BE2C (cell line): ENCODE measurements around the gene KLF11.
A peak's percentile ranks its signal among the peaks of the same experiment; 100 is the strongest.

Experiments
- DNase-seq: peaks from one replicate; pipeline ENCODE4 v3.0.0-alpha.2; 2020
- H3K27me3 ChIP-seq: fragments of 250-450 bp; sonication (Bioruptor Pico); 2 replicates; pipeline ENCODE4 v1.5.1; 2020; ENCODE audit warnings: mild to moderate bottlenecking
- H3K36me3 ChIP-seq: fragments of 250-450 bp; sonication (Bioruptor Pico); 2 replicates; pipeline ENCODE4 v1.5.1; 2020; ENCODE audit warnings: mild to moderate bottlenecking
- H3K4me1 ChIP-seq: fragments of 250-450 bp; sonication (Bioruptor Pico); 2 replicates; pipeline ENCODE4 v1.5.1; 2020
- H3K4me3 ChIP-seq: 2 replicates; pipeline ENCODE4 v1.5.1; 2011; ENCODE audit warnings: low read depth, low read length
- H3K9me3 ChIP-seq: fragments of 250-450 bp; sonication (Bioruptor Pico); 2 replicates; pipeline ENCODE4 v1.5.1; 2020
- CTCF ChIP-seq: IDR thresholded peaks from 2 replicates; pipeline ENCODE4 v1.5.1; 2012; ENCODE audit warnings: mild to moderate bottlenecking, low read depth, low read length

Gene KLF11

GRCh38 chr2:10039658-10040410 is 3.5 kb upstream of the KLF11 start:
- Histone ChIP-seq H3K36me3 (no peaks in the 10 kb centered on the region), H3K4me1 (no peaks in the 10 kb centered on the region), H3K27me3 (no peaks in the 10 kb centered on the region), H3K9me3 (no peaks in the 10 kb centered on the region), H3K4me3 (0 out of 2 replicates have a peak overlapping the region, but pooled peaks have one; percentile 8)
- peak; percentile 68 for DNase-seq
- TF ChIP-seq CTCF, result peak; percentile 9; the same call in 1 of the 2 replicates

- TF ChIP-seq CTCF, result no peak
Measured at GRCh38 chr2:10041711-10042110, 1.6 kb upstream of the KLF11 start.

DNA sequence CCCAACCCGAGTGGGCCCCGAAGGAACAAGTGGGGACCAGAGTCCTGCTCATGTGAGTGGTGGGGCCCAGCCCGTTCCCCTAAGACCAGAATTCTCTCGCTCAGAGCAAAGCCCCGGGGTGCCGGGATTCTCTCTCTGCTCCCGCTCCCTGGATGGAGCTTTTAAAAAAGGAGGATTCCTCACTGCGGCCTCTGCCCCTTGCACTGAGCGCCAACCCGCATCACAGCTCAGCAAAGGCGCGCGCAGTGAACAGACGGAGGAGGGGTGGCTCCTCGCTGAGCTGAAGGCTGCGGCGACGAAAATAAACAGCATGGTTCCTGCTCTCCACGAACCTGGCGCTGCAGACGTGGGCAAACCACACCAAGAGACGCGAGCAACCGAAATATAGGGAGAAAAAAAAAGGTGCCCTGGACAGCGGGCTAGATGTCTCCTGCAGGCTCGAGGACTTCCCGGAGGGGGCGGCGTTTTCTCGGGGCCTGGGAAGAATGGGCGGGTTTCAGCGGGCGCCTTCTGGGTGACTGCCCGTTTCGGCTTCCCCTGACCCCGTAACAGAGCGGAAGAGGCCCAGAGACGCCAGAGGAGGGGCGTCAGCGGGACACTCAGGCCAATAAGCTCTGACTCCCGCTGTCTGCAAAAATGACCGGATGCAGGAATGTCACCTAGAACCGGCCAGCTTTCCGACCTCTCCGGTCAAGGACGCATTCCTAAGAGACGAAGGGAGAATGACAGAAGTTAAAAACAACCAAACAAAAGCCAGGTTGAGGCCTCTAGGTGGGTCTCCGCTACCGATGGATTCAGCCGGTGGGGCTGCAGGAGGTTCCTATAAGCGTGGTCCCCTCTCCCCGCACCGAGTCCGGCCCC is 819 bp upstream of the KLF11 start:
- TF ChIP-seq CTCF, result no peak
- no peaks in the 10 kb centered on the region for H3K27me3 ChIP-seq
- no peak overlapping the region for H3K4me3 ChIP-seq
- H3K9me3 ChIP-seq, result no peaks in the 10 kb centered on the region
- no peaks in the 10 kb centered on the region for H3K36me3 ChIP-seq
- no peak for DNase-seq
- H3K4me1 ChIP-seq, result no peaks in the 10 kb centered on the region

More at GRCh38 chr2:10041711-10042110, 1.6 kb upstream of the KLF11 start:
- H3K36me3 ChIP-seq, result no peaks in the 10 kb centered on the region
- no peak overlapping the region for H3K4me3 ChIP-seq
- H3K9me3 ChIP-seq, result no peaks in the 10 kb centered on the region
- H3K27me3 ChIP-seq, result no peaks in the 10 kb centered on the region
- no peak for DNase-seq
- no peaks in the 10 kb centered on the region for H3K4me1 ChIP-seq

- Histone ChIP-seq H3K4me1 (peaks cover 1% of the 10 kb centered on the region), H3K9me3 (no peaks in the 10 kb centered on the region), H3K27me3 (no peaks in the 10 kb centered on the region), H3K4me3 (no peak overlapping the region), H3K36me3 (no peaks in the 10 kb centered on the region)
- peak; percentile 80 for DNase-seq
- TF ChIP-seq CTCF, result no peak
Measured at GRCh38 chr2:10043906-10044601, 704 bp downstream of the KLF11 start.

DNA sequence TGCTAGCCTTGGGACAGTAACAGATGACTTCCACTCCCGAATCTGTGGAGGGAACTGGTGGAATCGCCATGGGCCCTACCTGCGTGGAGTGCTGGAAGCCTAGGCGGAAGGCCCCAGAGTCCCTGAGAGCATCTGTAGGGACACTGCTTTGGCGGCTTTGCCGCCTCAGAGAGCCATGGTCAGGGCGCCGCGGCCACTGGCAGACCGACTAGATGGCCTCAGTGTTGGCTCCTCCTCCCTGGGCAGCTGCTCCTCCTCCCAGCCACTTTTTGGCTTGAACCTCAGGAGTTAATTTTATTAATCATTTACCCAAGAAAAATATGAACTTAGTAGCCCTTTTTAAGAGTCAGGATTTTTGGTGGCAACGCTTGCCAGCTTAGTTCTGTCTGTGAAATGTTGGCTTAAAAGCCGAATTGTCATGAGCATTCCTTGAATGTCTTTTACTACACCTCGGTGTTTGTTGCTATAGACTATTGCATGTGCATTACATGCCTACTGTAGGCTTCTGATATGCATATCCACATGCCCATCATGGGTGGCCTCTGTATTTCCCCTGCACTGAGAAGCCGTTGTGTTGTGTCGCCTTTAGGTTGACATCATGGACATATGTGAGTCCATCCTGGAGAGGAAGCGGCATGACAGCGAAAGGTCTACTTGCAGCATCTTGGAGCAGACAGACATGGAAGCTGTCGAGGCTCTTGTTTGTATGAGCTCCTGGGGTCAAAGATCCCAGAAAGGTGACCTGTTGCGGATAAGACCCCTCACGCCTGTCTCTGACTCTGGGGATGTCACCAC is 2.4 kb downstream of the KLF11 start:
- peaks cover 9% of the 10 kb centered on the region for H3K4me1 ChIP-seq
- no peak for TF ChIP-seq CTCF

More for the DNA sequence above, 2.4 kb downstream of the KLF11 start:
- Histone ChIP-seq H3K4me3 (no peak overlapping the region), H3K9me3 (no peaks in the 10 kb centered on the region), H3K27me3 (no peaks in the 10 kb centered on the region), H3K36me3 (no peaks in the 10 kb centered on the region)
- no peak for DNase-seq
